GM23248 (cell line): ENCODE results near the gene GOLGA1.

ENCODE experiments used
- EZH2 ChIP-seq: fragments of 200-600 bp; sonication (generic); IDR thresholded peaks from 2 replicates; pipeline ENCODE4 v1.6.1; 2018; ENCODE audit warnings: antibody characterized with exemption, mild to moderate bottlenecking; ENCODE audit not compliant: insufficient read depth, poor library complexity, severe bottlenecking
- EZH2phosphoT487 ChIP-seq: fragments of 200-600 bp; sonication (generic); IDR thresholded peaks from 2 replicates; pipeline ENCODE4 v1.6.1; 2018; ENCODE audit warnings: antibody characterized with exemption, moderate library complexity, mild to moderate bottlenecking, low read depth; ENCODE audit not compliant: insufficient read depth

DNA sequence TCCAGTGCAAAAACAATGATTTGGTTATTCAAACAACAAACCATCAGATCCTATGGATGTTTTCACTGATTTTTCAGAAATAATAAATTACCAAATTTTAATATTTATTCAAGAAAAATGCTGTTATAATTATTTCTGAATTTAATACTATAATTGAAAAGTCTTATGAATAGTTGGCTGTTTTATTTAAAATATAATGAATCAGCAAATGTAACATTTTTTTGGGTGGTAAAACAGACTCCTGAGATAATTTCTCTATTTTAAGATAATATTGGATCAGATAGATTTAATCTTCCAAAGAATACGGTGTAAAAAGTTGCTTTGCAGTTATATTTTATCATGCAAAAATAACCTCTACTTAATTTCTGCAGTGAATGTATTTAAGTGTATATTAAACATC, 5.3 kb upstream of the GOLGA1 start:
- no peak for TF ChIP-seq EZH2
- TF ChIP-seq EZH2phosphoT487, result no peak
